Heart right ventricle (tissue), 16 donors: Measurements from ENCODE around the gene SH3TC2. TPM values are rescaled to one million over a fixed set of nuclear protein-coding genes. Genes with fewer than 3 reads are reported as not detected.

Experiments used
- ATAC-seq, 8 donors: fragments of 200-7000 bp; cut with Tn5 transposase; one replicate each; pipeline ENCODE4 v1.9.1; 2020; ENCODE audit warnings: mild to moderate bottlenecking in 8 of 8, moderate library complexity in 8 of 8, moderate number of reproducible peaks in 1 of 8
- DNase-seq, 2 donors: peaks; one replicate each; pipeline ENCODE4 v3.0.0-alpha.2; 2020
- H3K27ac ChIP-seq, 10 donors: fragments of 200-600 bp; sonication (generic) in 2 of 10; one replicate each; pipeline versions ENCODE4 v1.5.0 to v1.8.0; 2020 to 2022; ENCODE audit warnings: mild to moderate bottlenecking in 3 of 10
- H3K27me3 ChIP-seq, 7 donors: fragments of 200-600 bp; one replicate each; pipeline ENCODE4 v1.8.0; 2021 to 2022; ENCODE audit warnings: mild to moderate bottlenecking in 2 of 7
- H3K36me3 ChIP-seq, 9 donors: fragments of 200-600 bp; sonication (generic) in 1 of 9; one replicate each; pipeline versions ENCODE4 v1.5.0 to v1.8.0; 2020 to 2022; ENCODE audit warnings: mild to moderate bottlenecking in 2 of 9
- H3K4me1 ChIP-seq, 9 donors: fragments of 200-600 bp; sonication (generic) in 1 of 9; one replicate each; pipeline versions ENCODE4 v1.5.0 to v1.8.0; 2020 to 2022; ENCODE audit warnings: mild to moderate bottlenecking in 4 of 9
- H3K4me3 ChIP-seq, 10 donors: fragments of 200-600 bp; sonication (generic) in 2 of 10; one replicate each; pipeline versions ENCODE4 v1.5.0 to v1.8.0; 2020 to 2022; ENCODE audit warnings: mild to moderate bottlenecking in 7 of 10, moderate library complexity in 2 of 10
- H3K9me3 ChIP-seq, 11 donors: fragments of 200-600 bp in 10 of 11; sonication (generic) in 2 of 11; one replicate each; pipeline versions ENCODE4 v1.5.0 to v1.8.0; 2013 to 2022; ENCODE audit warnings: mild to moderate bottlenecking in 2 of 11, control low read depth in 1 of 11, moderate library complexity in 1 of 11
- CTCF ChIP-seq, 9 donors: fragments of 200-600 bp; sonication (generic) in 2 of 9; IDR thresholded peaks; one replicate each; pipeline versions ENCODE4 v1.5.0 to v1.8.0; 2021 to 2022; ENCODE audit warnings: antibody characterized with exemption in 9 of 9, mild to moderate bottlenecking in 5 of 9, moderate library complexity in 1 of 9
- WGBS, 2 donors: extraction: QIAGEN DNeasy Blood & Tissue Kit; methylation state at CpG; one replicate each; pipeline ENCODE4 v1.1.7; 2013; ENCODE audit warnings: inconsistent platforms in 1 of 2; 5-methylcytosine and 5-hydroxymethylcytosine counted together
- intact Hi-C, 10 donors: fragments of 100-400 bp; cut with DNase I; formaldehyde crosslinking; loops; one replicate each; pipeline versions ENCODE4 v1.11.1 to v1.14.2; 2022
- polyA plus RNA-seq, 2 donors: library from polyadenylated mRNA; stranded (reverse); fragments of 200-250 nt; gene quantifications; one replicate each; pipeline ENCODE4 v1.2.3, GENCODE V29; 2013
- total RNA-seq, 10 donors: library from RNA; stranded (reverse); fragmentation: NEBNext Ultra II Directional in 3 of 10; extraction: Animal tissue kit (Norgen Biotek cat#: 25700) in 3 of 10; gene quantifications; one replicate each; pipeline versions ENCODE4 v1.2.1 to v1.2.4, GENCODE V29; 2021 to 2023
- donor health status: Arrhythmogenic right ventricular cardiomyopathy.
- donor health status: ischemic (EF 13 %, LVEDD 7.1; RV severe dilation, severe dysfunction).
- donor health status: healthy with polysubstance abuse.
- donor health status: DM: no; HTN: yes; CAD: no.
- donor health status: DM: no; HTN: no; CAD: no.
- donor health status: ischemic (EF 25% LVEDD 6.9; RV normal size, moderate dysfunction).
- donor health status: ischemic (EF 25% LVEDD 5.7; RV mildly dilated, moderate dysfunction).
- donor health status: healthy.
- donor health status: DM: yes; HTN: yes; CAD: no.
- donor health status: Ischemic cardiomyopathy.
- donor health status: ischemic (EF 35%, LVEDD 5.7; RV mildly dilated, moderate dysfunction).
- donor health status: nonischemic (EF 11% LVEDD 7.7; RV severe dilation, severe dysfunction).
- donor health status: DM: yes; HTN: yes; CAD: no.
- donor health status: PGD.
- donor health status: ischemic (EF 29% LVEDD 5.4; RV normal size, mild dysfunction).
- donor health status: nonischemic (EF 23%, LVEDD 6.1; RV moderate dilation, normal function).

SH3TC2 gene
- total and polyA plus RNA-seq, 12 donors, result 0.91 to 13.1 (median 6.9) TPM

GRCh38 chr5:149036168-149036567 is 26.7 kb downstream of the SH3TC2 start:
- H3K27ac ChIP-seq, result peak overlapping the region in 1 of 10 donors; percentile 12
- WGBS, 2 donors, result 81 to 87% methylated on average over 3 of the region's 3 CpGs
- ATAC-seq (no peak), DNase-seq (no peak)
- no peaks in the 10 kb centered on the region for H3K9me3 ChIP-seq
- H3K4me1 ChIP-seq, result peaks cover 0 to 61% (median 30%) of the 10 kb centered on the region in 9 donors
- intact Hi-C loops, result loop anchor here in 8 of 10 donors (2.0 to 10.0 kb wide), 8 partner anchors 76 to 861 kb away; no protein-coding TSS in a partner anchor
- no peaks in the 10 kb centered on the region for H3K27me3 ChIP-seq
- no peak for TF ChIP-seq CTCF (IDR thresholded peaks at IDR 0.05)
- peaks cover 0 to 4% (median 0%) of the 10 kb centered on the region in 9 donors for H3K36me3 ChIP-seq
- no peak overlapping the region for H3K4me3 ChIP-seq

DNA sequence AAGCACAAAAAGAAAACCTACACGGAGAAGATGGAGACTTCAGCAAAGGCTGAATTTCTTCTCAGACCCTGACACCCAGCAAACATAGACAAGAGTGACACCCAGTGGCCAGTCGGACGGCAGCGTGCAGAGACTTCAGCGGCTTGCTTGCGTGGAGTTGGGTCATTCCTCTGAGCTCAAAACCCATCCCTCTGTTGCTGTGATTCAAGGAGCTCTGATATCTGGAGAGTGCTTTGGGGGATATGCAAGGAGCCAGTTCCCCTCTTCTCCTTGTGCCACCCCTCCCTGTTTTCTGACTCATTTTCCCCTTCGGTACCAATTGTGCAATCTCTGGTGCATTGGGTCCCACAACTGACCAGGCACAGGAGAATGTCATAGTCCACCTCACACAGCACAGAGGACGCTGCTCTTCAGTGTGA is 27.5 kb downstream of the SH3TC2 start:
- peak; percentile 64 to 95 (median 90) for TF ChIP-seq CTCF (IDR thresholded peaks at IDR 0.05)

DNA sequence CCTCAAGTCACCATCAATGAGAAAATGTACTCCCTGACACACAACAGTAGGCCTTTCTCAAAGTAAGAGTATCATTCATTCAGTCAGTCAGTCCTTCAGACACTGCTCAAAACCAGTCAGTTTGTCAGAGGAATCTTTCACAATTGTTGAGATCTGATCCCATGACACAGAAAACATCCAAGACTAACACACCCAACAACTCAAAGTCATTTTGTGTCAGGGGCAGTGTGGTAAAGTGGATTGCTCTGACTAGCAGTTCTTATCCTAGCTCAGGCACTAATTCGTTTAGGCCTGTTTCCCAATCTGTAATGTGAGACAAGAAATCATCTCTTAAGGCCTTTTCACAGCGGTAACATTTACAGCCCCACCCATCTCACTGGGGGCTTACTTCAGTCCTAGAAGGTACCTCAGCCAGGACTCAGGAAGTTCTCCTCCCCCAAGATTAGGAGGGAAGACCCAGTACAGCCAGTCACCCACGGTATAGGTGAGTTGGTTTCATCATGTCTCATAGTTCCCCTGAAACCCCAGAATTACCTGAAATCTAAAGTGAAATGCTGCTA is 31.9 kb downstream of the SH3TC2 start:
- H3K4me3 ChIP-seq, result no peak overlapping the region
- no peaks in the 10 kb centered on the region for H3K9me3 ChIP-seq
- H3K4me1 ChIP-seq, result peaks cover 0 to 12% (median 0%) of the 10 kb centered on the region in 9 donors
- H3K27ac ChIP-seq, result no peak overlapping the region
- TF ChIP-seq CTCF (IDR thresholded peaks at IDR 0.05), result no peak
- peaks cover 0 to 46% (median 0%) of the 10 kb centered on the region in 9 donors for H3K36me3 ChIP-seq
- DNase-seq (no peak), ATAC-seq (no peak)
- intact Hi-C loops, result loop anchor here in 6 of 10 donors (5.0 to 10.0 kb wide), 5 partner anchors 296 to 856 kb away; no protein-coding TSS in a partner anchor
- WGBS, 2 donors, result 72 to 77% methylated on average over 3 of the region's 3 CpGs
- no peaks in the 10 kb centered on the region for H3K27me3 ChIP-seq

More for the DNA sequence above, 27.5 kb downstream of the SH3TC2 start:
- intact Hi-C loops, result loop anchor here in 9 of 10 donors (1.0 to 10.0 kb wide), 13 partner anchors 77 to 861 kb away; no protein-coding TSS in a partner anchor
- H3K27me3 ChIP-seq, result no peaks in the 10 kb centered on the region
- peaks cover 0 to 12% (median 0%) of the 10 kb centered on the region in 9 donors for H3K36me3 ChIP-seq
- no peaks in the 10 kb centered on the region for H3K9me3 ChIP-seq
- peak; percentile 83 to 94 (median 91) for ATAC-seq
- peak; percentile 70 to 81 for DNase-seq
- H3K4me1 ChIP-seq, result peaks cover 0 to 53% (median 25%) of the 10 kb centered on the region in 9 donors
- 18 to 21% methylated on average over 8 of the region's 8 CpGs for WGBS, 2 donors
- H3K27ac ChIP-seq, result no peak overlapping the region
- no peak overlapping the region for H3K4me3 ChIP-seq

- TF ChIP-seq CTCF (IDR thresholded peaks at IDR 0.05), result no peak
- DNase-seq, result no peak
- Histone ChIP-seq H3K27ac (no peak overlapping the region), H3K36me3 (peaks cover 0 to 46% (median 0%) of the 10 kb centered on the region in 9 donors), H3K4me1 (peaks cover 0 to 7% (median 0%) of the 10 kb centered on the region in 9 donors), H3K4me3 (no peak overlapping the region), H3K27me3 (no peaks in the 10 kb centered on the region), H3K9me3 (no peaks in the 10 kb centered on the region)
- WGBS, 2 donors, result 95% methylated on average over 3 of the region's 3 CpGs
- intact Hi-C loops, result loop anchor here in 6 of 10 donors (5.0 to 10.0 kb wide), 5 partner anchors 296 to 856 kb away; no protein-coding TSS in a partner anchor
- no peak for ATAC-seq
Measured at GRCh38 chr5:149030392-149030791, 32.5 kb downstream of the SH3TC2 start.
